SH-SY5Y (cell line): ENCODE data around the gene GGT6.

ENCODE experiments used
- GATA2 ChIP-seq: IDR thresholded peaks from 2 replicates; pipeline ENCODE4 v1.6.1; 2011; ENCODE audit warnings: mild to moderate bottlenecking, low read depth, low read length
- GATA3 ChIP-seq: IDR thresholded peaks from 2 replicates; pipeline ENCODE4 v1.6.1; 2011; ENCODE audit warnings: low read depth, mild to moderate bottlenecking, low read length, moderate library complexity

DNA sequence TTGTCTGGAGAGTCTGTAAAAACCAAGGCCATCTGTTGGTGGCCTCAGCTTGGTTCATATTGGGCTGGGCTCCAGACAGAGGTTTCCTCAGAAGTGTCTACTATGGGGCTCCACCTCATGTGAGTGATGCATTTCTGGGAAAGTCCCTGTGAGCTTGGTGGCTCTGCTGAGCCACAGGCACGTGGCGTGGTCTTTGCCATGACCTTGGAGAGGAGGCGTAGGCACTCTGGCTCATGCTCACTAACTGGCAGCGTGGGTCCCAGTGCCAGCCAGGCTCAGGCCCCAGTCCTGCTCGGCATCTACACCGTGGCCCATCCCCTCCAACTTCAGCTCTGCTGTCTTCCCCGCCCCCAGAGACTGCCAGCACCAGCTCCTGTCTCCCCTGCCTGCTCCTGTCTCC is 13.3 kb upstream of the GGT6 start:
- no peak for TF ChIP-seq GATA2
- TF ChIP-seq GATA3, result no peak
